C4-2B (cell line): ENCODE measurements around the gene MIEN1.

Experiments
- H3K27ac ChIP-seq: fragments of 450-650 bp; 2 replicates; pipeline ENCODE4 v1.5.1; 2017
- CTCF ChIP-seq: fragments of 450-650 bp; conservative IDR thresholded peaks from 2 replicates; pipeline ENCODE4 v1.5.1; 2017; ENCODE audit warnings: mild to moderate bottlenecking
- ZFX ChIP-seq: fragments of 450-650 bp; IDR thresholded peaks from 2 replicates; pipeline ENCODE4 v1.6.1; 2017

MIEN1 gene

GRCh38 chr17:39761861-39762496 lies 31.6 kb upstream of the MIEN1 start:
- H3K27ac ChIP-seq = no peak overlapping the region
- no peak for TF ChIP-seq ZFX
- no peak for TF ChIP-seq CTCF

- H3K27ac ChIP-seq = no peak overlapping the region
- TF ChIP-seq CTCF (no peak), ZFX (no peak)
These were observed 28.9 kb upstream of the MIEN1 start for GRCh38 chr17:39759204-39759603.

GRCh38 chr17:39757931-39758873 lies 27.9 kb upstream of the MIEN1 start:
- TF ChIP-seq ZFX (no peak), CTCF (no peak)
- H3K27ac ChIP-seq = no peak overlapping the region

GRCh38 chr17:39757176-39757662 lies 26.9 kb upstream of the MIEN1 start:
- no peak for TF ChIP-seq CTCF
- no peak for TF ChIP-seq ZFX
- no peak overlapping the region for H3K27ac ChIP-seq

- TF ChIP-seq ZFX (no peak), CTCF (no peak)
- H3K27ac ChIP-seq = no peak overlapping the region
These were observed 26.2 kb upstream of the MIEN1 start for GRCh38 chr17:39756380-39757079.

- H3K27ac ChIP-seq = no peak overlapping the region
- TF ChIP-seq CTCF (no peak), ZFX (no peak)
These were observed 25.4 kb upstream of the MIEN1 start for GRCh38 chr17:39755554-39756379.
